Heart left ventricle (tissue), 13 donors: Measurements from ENCODE around the gene TIMM21.

Experiments used
- CTCF ChIP-seq, 12 donors: fragments of 200-600 bp; sonication (generic) in 4 of 12; IDR thresholded peaks; one replicate each; pipeline versions ENCODE4 v1.5.0 to v1.8.0; 2018 to 2022; ENCODE audit warnings: antibody characterized with exemption in 12 of 12, mild to moderate bottlenecking in 5 of 12
- POLR2A ChIP-seq, 2 donors: fragments of 450-650 bp; IDR thresholded peaks; one replicate each; pipeline ENCODE4 v1.6.1; 2017; ENCODE audit warnings: antibody characterized with exemption in 2 of 2, mild to moderate bottlenecking in 2 of 2, moderate library complexity in 2 of 2
- donor health status: ischemic (EF 13 %, LVEDD 7.1; RV severe dilation, severe dysfunction).
- donor health status: DM: no; HTN: yes; CAD: no.
- donor health status: DM: no; HTN: no; CAD: no.
- donor health status: ischemic (EF 25% LVEDD 6.9; RV normal size, moderate dysfunction).
- donor health status: ischemic (EF 25% LVEDD 5.7; RV mildly dilated, moderate dysfunction).
- donor health status: ischemic (EF 35%, LVEDD 5.7; RV mildly dilated, moderate dysfunction).
- donor health status: nonischemic (EF 11% LVEDD 7.7; RV severe dilation, severe dysfunction).
- donor health status: DM: yes; HTN: yes; CAD: no.
- donor health status: PGD.
- donor health status: ischemic (EF 29% LVEDD 5.4; RV normal size, mild dysfunction).
- donor health status: nonischemic (EF 23%, LVEDD 6.1; RV moderate dilation, normal function).

DNA sequence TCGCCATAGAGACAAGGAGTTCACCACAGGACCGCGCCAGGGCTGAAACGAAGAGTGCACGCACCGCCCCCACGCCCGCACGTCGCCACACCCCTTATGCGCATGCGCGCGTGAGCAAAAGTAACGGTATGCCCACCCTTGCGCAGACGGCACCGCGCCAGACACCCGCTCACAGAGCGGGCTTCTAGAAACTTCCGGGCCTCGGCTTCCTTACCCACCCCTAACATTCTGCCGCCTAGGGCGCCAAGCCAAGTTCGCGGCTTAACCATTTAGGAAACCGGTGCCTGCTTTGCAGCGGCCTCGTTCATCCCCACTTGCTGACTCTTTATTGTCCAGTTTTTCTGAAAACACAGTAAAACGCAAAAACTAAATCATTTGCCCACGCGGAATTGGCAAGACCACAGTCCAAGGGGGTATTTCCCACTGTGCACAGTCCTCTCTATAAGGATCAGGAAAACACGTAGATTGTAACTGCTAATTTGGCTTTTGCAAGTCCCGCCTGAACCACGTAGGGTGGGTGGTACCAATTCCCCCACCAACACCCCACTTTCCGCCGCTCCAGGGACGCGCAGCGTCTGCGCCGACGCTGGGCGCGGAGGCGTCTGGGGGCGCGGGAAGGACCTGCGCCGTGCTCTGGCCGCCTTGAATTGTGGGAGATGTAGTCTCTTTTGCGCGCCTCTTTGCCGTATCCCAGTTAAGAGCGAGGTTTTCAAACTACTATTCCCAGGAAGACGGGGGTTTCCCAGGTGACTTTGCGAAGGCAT is at the start of gene TIMM21, which contains the start of gene FBXO15:
- peak in 1 of 2 donors; percentile 63 for TF ChIP-seq POLR2A (IDR thresholded peaks at IDR 0.05)
- no peak for TF ChIP-seq CTCF (IDR thresholded peaks at IDR 0.05)
